Right atrium auricular region (tissue), 2 donors: ENCODE data around the gene PHOSPHO1. TPM values are rescaled to one million over a fixed set of nuclear protein-coding genes. Genes with fewer than 3 reads are reported as not detected.

Experiments used
- DNase-seq: peaks from one replicate; pipeline ENCODE4 v3.0.0-alpha.2; 2019; ENCODE audit warnings: low spot score
- H3K27ac ChIP-seq, 2 donors: fragments of 200-600 bp; sonication (generic); 1 replicate in 1 of 2; 2 replicates in 1 of 2; pipeline ENCODE4 v1.5.1; 2016 to 2019
- H3K27me3 ChIP-seq, 2 donors: fragments of 200-600 bp; sonication (generic); one replicate each; pipeline versions ENCODE4 v1.5.1 to v1.6.0; 2017 to 2019
- H3K36me3 ChIP-seq: fragments of 200-600 bp; sonication (generic); one replicate; pipeline ENCODE4 v1.5.1; 2016
- H3K4me1 ChIP-seq, 2 donors: fragments of 200-600 bp; sonication (generic); one replicate each; pipeline versions ENCODE4 v1.5.1 to v1.6.0; 2017 to 2019
- H3K4me3 ChIP-seq, 2 donors: fragments of 200-600 bp; sonication (generic); 1 replicate in 1 of 2; 2 replicates in 1 of 2; pipeline ENCODE4 v1.5.1; 2017 to 2019; ENCODE audit warnings: mild to moderate bottlenecking in 1 of 2, moderate library complexity in 1 of 2
- H3K9me3 ChIP-seq, 2 donors: fragments of 200-600 bp; sonication (generic); one replicate each; pipeline ENCODE4 v1.5.1; 2019
- CTCF ChIP-seq, 2 donors: fragments of 200-600 bp; sonication (generic); IDR thresholded peaks; one replicate each; pipeline ENCODE4 v1.5.1; 2019; ENCODE audit warnings: antibody characterized with exemption in 2 of 2
- total RNA-seq, 2 donors: library from RNA; depleted of rRNA; stranded (reverse); fragments of >200 nt; gene quantifications; one replicate each; pipeline ENCODE4 v1.1.0, GENCODE V29; 2016

Gene PHOSPHO1
- total RNA-seq, 2 donors from 2014 or later = 0.56 to 2.2 TPM

DNA sequence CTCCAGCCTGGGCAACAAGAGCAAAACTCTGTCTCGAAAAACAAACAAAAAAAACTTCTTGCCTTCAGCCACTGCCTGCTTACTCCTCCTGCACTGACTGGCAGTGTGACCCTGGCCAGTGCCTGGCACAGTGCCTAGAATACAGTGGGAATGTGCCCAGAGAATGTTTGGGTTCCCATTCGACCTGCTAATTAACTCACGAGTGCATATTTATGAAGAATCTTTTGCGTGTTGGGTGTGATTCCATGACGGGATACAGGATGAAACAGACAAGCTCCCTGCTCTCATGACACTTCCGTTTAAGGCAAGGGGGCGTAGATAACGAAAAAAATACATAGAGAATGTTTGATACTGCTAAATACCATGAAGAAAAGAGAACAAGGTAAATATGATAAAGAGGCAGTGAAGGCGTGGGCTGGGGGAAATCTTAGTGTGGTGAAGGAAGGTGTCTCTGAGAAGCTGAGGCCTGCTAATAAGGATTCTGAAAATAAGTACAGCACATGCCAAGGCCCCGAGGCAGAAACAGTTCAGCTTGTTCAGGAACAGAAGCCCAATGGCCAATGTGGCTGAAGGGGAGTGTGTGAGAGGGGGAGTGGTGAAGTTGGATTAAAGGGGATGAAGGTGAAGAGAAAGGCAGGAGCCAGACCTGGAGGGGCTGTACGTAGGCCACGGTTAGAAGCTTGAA lies 15.8 kb downstream of the PHOSPHO1 start:
- TF ChIP-seq CTCF (IDR thresholded peaks at IDR 0.05) = no peak
- Histone ChIP-seq H3K27me3 (no peaks in the 10 kb centered on the region), H3K4me1 (peaks cover 0 to 54% of the 10 kb centered on the region in 2 donors), H3K36me3 (no peaks in the 10 kb centered on the region), H3K9me3 (no peaks in the 10 kb centered on the region), H3K4me3 (no peak overlapping the region), H3K27ac (peak overlapping the region in 1 of 2 donors; percentile 21)
- no peak for DNase-seq

DNA sequence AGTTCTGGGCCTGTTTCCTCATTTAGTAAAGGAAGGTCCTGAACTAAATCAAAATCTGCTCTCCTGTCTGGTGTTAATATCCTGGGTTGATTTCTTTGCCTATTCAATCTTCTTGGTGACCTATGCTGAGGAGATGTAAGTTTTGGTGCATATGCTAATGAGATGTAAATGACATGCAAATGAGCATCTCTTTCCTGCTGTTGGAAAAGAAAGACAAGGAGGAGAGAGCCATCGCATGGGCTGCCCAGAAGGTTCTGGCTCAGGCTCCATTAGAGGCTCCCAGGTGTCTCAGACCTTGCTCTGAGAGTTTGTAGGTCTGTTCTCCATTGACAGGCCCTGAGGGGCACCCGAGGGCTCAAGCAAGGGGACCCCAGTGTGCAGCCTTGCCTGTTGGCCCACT lies 16.7 kb downstream of the PHOSPHO1 start:
- Histone ChIP-seq H3K27ac (peak overlapping the region in 1 of 2 donors; percentile 20), H3K4me1 (peaks cover 0 to 55% of the 10 kb centered on the region in 2 donors), H3K36me3 (no peaks in the 10 kb centered on the region), H3K9me3 (no peaks in the 10 kb centered on the region), H3K4me3 (no peak overlapping the region), H3K27me3 (no peaks in the 10 kb centered on the region)
- no peak for DNase-seq
- TF ChIP-seq CTCF (IDR thresholded peaks at IDR 0.05) = no peak

DNA sequence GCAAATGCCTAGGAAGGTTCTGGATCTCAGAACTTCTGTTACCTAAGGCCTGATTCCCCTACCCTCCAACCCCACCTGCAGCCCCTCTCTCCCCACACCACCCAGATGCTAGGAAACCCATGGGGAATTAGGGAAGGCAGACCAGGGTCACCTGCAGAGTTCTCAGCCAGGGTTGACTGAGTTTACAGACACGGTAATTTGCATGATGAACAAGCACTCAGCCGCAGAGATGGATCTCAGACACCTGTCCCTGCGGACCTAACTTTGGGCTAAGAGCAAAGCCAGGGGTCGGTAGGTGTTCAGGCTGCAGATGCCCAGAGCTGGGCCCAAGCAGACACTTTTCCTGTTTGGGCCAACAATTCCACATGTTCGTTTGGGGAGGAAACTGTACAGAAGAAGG lies 17.2 kb downstream of the PHOSPHO1 start:
- TF ChIP-seq CTCF (IDR thresholded peaks at IDR 0.05) = no peak
- H3K36me3 ChIP-seq = no peaks in the 10 kb centered on the region
- no peak for DNase-seq
- H3K4me3 ChIP-seq = no peak overlapping the region
- H3K9me3 ChIP-seq = no peaks in the 10 kb centered on the region
- peaks cover 0 to 55% of the 10 kb centered on the region in 2 donors for H3K4me1 ChIP-seq
- H3K27me3 ChIP-seq = no peaks in the 10 kb centered on the region
- no peak overlapping the region for H3K27ac ChIP-seq

DNA sequence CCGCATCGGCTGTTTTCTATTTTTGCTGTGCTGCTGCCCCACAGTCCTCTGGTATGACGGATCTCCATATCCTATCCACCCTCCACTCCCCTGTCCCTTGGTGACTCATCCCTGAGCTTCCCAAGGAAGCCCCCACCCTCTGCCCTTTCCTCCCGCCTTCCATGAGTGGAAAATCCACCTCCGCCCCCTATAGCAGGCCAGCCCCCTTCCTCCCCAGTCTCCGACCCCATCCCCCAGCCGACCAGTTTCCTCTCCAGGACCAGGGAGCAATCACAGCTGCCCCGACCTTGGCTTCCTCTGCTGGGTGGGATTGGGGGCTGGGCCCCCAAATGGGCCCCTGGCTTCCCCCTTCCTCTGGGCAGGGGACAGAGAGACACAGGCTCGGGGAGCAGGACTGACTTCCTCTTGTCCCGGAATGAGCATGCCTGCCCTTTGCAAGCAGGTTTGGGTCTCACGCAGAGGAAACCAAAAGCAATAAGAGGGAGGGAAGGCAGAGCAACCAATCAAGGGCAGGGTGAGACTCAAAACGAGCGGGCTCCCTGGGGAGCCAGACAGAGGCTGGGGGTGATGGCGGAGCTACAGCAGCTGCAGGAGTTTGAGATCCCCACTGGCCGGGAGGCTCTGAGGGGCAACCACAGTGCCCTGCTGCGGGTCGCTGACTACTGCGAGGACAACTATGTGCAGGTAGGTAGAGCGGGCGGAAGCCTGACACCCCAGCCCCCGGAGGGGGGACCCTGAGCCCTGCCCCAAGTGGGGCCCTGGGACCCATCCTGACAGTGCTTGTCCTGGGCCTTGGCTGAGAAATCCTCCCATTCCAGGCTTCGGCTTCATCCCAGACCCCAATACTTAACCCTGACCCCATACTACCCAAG lies 20.2 kb downstream of the PHOSPHO1 start, which contains the start of the genes ABI3 and GNGT2:
Gene ABI3, plus strand, starts transcription at position 550 of the 872 bp plus-strand sequence. Its CDS starts 18 bp downstream, at position 568.
Gene GNGT2, minus strand, starts transcription at position 417 of the 872 bp plus-strand sequence. CDS start 3,152 bp downstream, outside the sequence.
- TF ChIP-seq CTCF (IDR thresholded peaks at IDR 0.05) = no peak
- H3K27me3 ChIP-seq = no peaks in the 10 kb centered on the region
- peak within 1 kb of the TSS; percentile 40 to 69 for H3K27ac ChIP-seq
- H3K9me3 ChIP-seq = no peaks in the 10 kb centered on the region
- no peaks in the 10 kb centered on the region for H3K36me3 ChIP-seq
- DNase-seq = no peak
- H3K4me3 ChIP-seq = peak within 1 kb of the TSS; percentile 33 to 43
- peaks cover 0 to 30% of the 10 kb centered on the region in 2 donors for H3K4me1 ChIP-seq

GRCh38 chr17:49209061-49209571 lies 21.5 kb downstream of the PHOSPHO1 start:
- DNase-seq = no peak
- Histone ChIP-seq H3K4me3 (no peak overlapping the region), H3K36me3 (no peaks in the 10 kb centered on the region), H3K9me3 (no peaks in the 10 kb centered on the region), H3K4me1 (peaks cover 0 to 20% of the 10 kb centered on the region in 2 donors), H3K27me3 (no peaks in the 10 kb centered on the region), H3K27ac (peak overlapping the region in 1 of 2 donors; percentile 69)
- no peak for TF ChIP-seq CTCF (IDR thresholded peaks at IDR 0.05)
